ENCODE measurements around the gene GDF2. TPM values are rescaled to one million over a fixed set of nuclear protein-coding genes. Genes with fewer than 3 reads are reported as not detected.

Gene GDF2
- total and polyA plus RNA-seq, 2 experiments from 2014 or later: not detected

GRCh38 chr10:47354900-47355299 is 32.6 kb downstream of the GDF2 start:
- H3K9me2 ChIP-seq (ENCODE audit: insufficient read depth): no peaks in the 10 kb centered on the region
- no peaks in the 10 kb centered on the region for H3K9me3 Mint-ChIP-seq
- no peak overlapping the region for H3K27ac ChIP-seq (ENCODE audit: low read depth)
- H3K4me1 Mint-ChIP-seq: no peaks in the 10 kb centered on the region
- no peak overlapping the region for H2AFZ ChIP-seq
- H3K36me3 ChIP-seq (ENCODE audit: insufficient read depth): no peaks in the 10 kb centered on the region
- DNase-seq (ENCODE audit: low spot score) (no peak), ATAC-seq (no peak)
- no peak overlapping the region for H3K4me3 Mint-ChIP-seq
- H3K36me3 Mint-ChIP-seq (ENCODE audit: low read depth): no peaks in the 10 kb centered on the region
- H3K4me1 ChIP-seq (ENCODE audit: insufficient read depth): no peaks in the 10 kb centered on the region
- H3K27ac Mint-ChIP-seq: no peak overlapping the region
- no peak overlapping the region for H3K4me3 ChIP-seq
- H3K27me3 Mint-ChIP-seq (ENCODE audit: insufficient read depth, low read depth, poor library complexity): peaks cover 8% of the 10 kb centered on the region
- no peaks in the 10 kb centered on the region for H3K79me2 ChIP-seq (replicated peaks; ENCODE audit: insufficient read depth)
- H4K20me1 ChIP-seq (replicated peaks; ENCODE audit: insufficient read depth): no peaks in the 10 kb centered on the region
- H3F3A ChIP-seq (replicated peaks; ENCODE audit: low read depth): no peaks in the 10 kb centered on the region
- no peak overlapping the region for H3K4me2 ChIP-seq
- TF ChIP-seq STAT1 (IDR thresholded peaks at IDR 0.05; ENCODE audit: unreplicated experiment): no peak
- TF ChIP-seq CREB1 (CRISPR knock-in tag; IDR thresholded peaks at IDR 0.05; ENCODE audit: low read depth): no peak
- TF ChIP-seq CTCF (conservative IDR thresholded peaks at IDR 0.05; ENCODE audit: low read depth in 2 of 2): no peak
- TF ChIP-seq POLR2AphosphoS5 (IDR thresholded peaks at IDR 0.05; ENCODE audit: low read depth): no peak
- no peak for TF ChIP-seq ZNF114 (CRISPR knock-in tag; IDR thresholded peaks at IDR 0.05)
- TF ChIP-seq ZNF331 (CRISPR knock-in tag; IDR thresholded peaks at IDR 0.05; ENCODE audit: low read depth): no peak
- no peak for TF ChIP-seq EZH2phosphoT487 (IDR thresholded peaks at IDR 0.05; ENCODE audit: unreplicated experiment)
- no peak for TF ChIP-seq ETS1 (IDR thresholded peaks at IDR 0.05)
- no peak for TF ChIP-seq EZH2 (IDR thresholded peaks at IDR 0.05; ENCODE audit: low read depth, unreplicated experiment)
- no peak for TF ChIP-seq JUNB (IDR thresholded peaks at IDR 0.05; ENCODE audit: unreplicated experiment)
- TF ChIP-seq REST (IDR thresholded peaks at IDR 0.05; ENCODE audit: unreplicated experiment): no peak
- TF ChIP-seq ZNF462 (CRISPR knock-in tag; IDR thresholded peaks at IDR 0.05): no peak
- TF ChIP-seq NANOG (IDR thresholded peaks at IDR 0.05; ENCODE audit: borderline replicate concordance): no peak
- no peaks in the 10 kb centered on the region for H3K27me3 ChIP-seq (ENCODE audit: insufficient read depth)

All from GM23338 (cell line).